HCT116 (cell line): ENCODE data around the gene OR7A5. TPM values are rescaled to one million over a fixed set of nuclear protein-coding genes. Genes with fewer than 3 reads are reported as not detected.

ENCODE experiments used
- ATAC-seq: fragments of 200-7000 bp; cut with Tn5 transposase; 2 replicates; pipeline ENCODE4 v1.9.1; 2020; ENCODE audit warnings: mild to moderate bottlenecking, moderate library complexity
- BruUV-seq: library from RNA; stranded (reverse); fragments of 400-500 nt; replicated peaks from 2 replicates; lab custom pipeline; 2021; lab: Mats Ljungman, UMichigan
- CTCF ChIA-PET: fragments of 300-600 bp; sonication (Branson Sonifier 250); formaldehyde crosslinking; loops from one replicate; lab custom pipeline; 2021; ENCODE audit warnings: antibody characterized with exemption; lab: Charles Lee
- POLR2A ChIA-PET: fragments of 300-600, 350-600 bp; sonication (Branson Sonifier 250); formaldehyde crosslinking; loops from one replicate; lab custom pipeline; 2021; ENCODE audit warnings: antibody characterized with exemption; lab: Charles Lee
- RAD21 ChIA-PET, 2 experiments: fragments of 300-600 bp; sonication (Branson Sonifier 250); formaldehyde crosslinking; loops; one replicate each; lab custom pipeline; 2023; ENCODE audit warnings: low total read pairs in 2 of 2; ENCODE audit not compliant: uncharacterized antibody in 2 of 2, unreplicated experiment in 2 of 2, low non-redundant PET in 1 of 2; lab: Charles Lee
- DNase-seq: peaks from one replicate; pipeline ENCODE4 v3.0.0-alpha.2; 2010; ENCODE audit warnings: low read depth, low spot score
- H2AFZ ChIP-seq: fragments of 200-600 bp; shearing (Covaris generic), sonication (generic); 2 replicates; pipeline ENCODE4 v1.6.1; 2017; ENCODE audit warnings: low read depth, mixed run types, mixed read lengths, antibody characterized with exemption, low read length; ENCODE audit not compliant: poor library complexity, severe bottlenecking
- H3K27ac ChIP-seq: 2 replicates; pipeline ENCODE4 v1.5.1; 2012; ENCODE audit warnings: low read depth, low read length
- H3K27me3 ChIP-seq: fragments of 200-600 bp; sonication (generic); 2 replicates; pipeline ENCODE4 v1.6.1; 2016; ENCODE audit warnings: mixed run types, low read length, mixed read lengths; ENCODE audit not compliant: insufficient read depth
- H3K36me3 ChIP-seq, 2 experiments: fragments of 200-500 bp in 1 of 2; fragments of 200-600 bp in 1 of 2; sonication (Bioruptor generic) in 1 of 2; sonication (generic) in 1 of 2; 2 replicates each; pipeline versions ENCODE4 v1.5.1 to v1.6.1; 2014 to 2016; ENCODE audit warnings: low read length in 2 of 2, inconsistent platforms in 1 of 2, mixed read lengths in 1 of 2, mixed run types in 1 of 2; ENCODE audit not compliant: insufficient read depth in 2 of 2, control insufficient read depth in 1 of 2
- H3K4me1 ChIP-seq, 2 experiments: fragments of 200-600 bp in 1 of 2; sonication (generic) in 1 of 2; 2 replicates each; pipeline versions ENCODE4 v1.5.1 to v1.6.1; 2012 to 2017; ENCODE audit warnings: low read length in 2 of 2, inconsistent platforms in 1 of 2, mild to moderate bottlenecking in 1 of 2, mixed read lengths in 1 of 2, mixed run types in 1 of 2, moderate library complexity in 1 of 2; ENCODE audit not compliant: insufficient read depth in 2 of 2, control insufficient read depth in 1 of 2
- H3K4me2 ChIP-seq: fragments of 200-600 bp; sonication (generic); 2 replicates; pipeline ENCODE4 v1.6.1; 2017; ENCODE audit warnings: mixed run types, low read length, mixed read lengths
- H3K4me3 ChIP-seq, 2 experiments: fragments of 200-600 bp in 1 of 2; sonication (generic) in 1 of 2; replicated peaks in 1 of 2; 2 replicates each; pipeline ENCODE4 v1.5.1; 2011 to 2016; ENCODE audit warnings: low read length in 2 of 2, control low read depth in 1 of 2, low read depth in 1 of 2, mild to moderate bottlenecking in 1 of 2, mixed read lengths in 1 of 2, mixed run types in 1 of 2
- H3K79me2 ChIP-seq: fragments of 200-600 bp; sonication (generic); 2 replicates; pipeline ENCODE4 v1.6.1; 2017; ENCODE audit warnings: mild to moderate bottlenecking, mixed run types, low read length, moderate library complexity, mixed read lengths; ENCODE audit not compliant: insufficient read depth
- H3K9ac ChIP-seq: fragments of 200-600 bp; sonication (generic); 2 replicates; pipeline ENCODE4 v1.6.1; 2016; ENCODE audit warnings: low read length, mixed read lengths
- H3K9me2 ChIP-seq: fragments of 200-600 bp; sonication (generic), shearing (Covaris generic); 2 replicates; pipeline ENCODE4 v1.6.1; 2017; ENCODE audit warnings: mixed run types, mild to moderate bottlenecking, moderate library complexity; ENCODE audit not compliant: insufficient read depth
- H3K9me3 ChIP-seq, 2 experiments: fragments of 200-500 bp in 1 of 2; fragments of 200-600 bp in 1 of 2; sonication (Bioruptor generic) in 1 of 2; sonication (generic) in 1 of 2; 2 replicates each; pipeline ENCODE4 v1.6.1; 2014 to 2017; ENCODE audit warnings: low read length in 2 of 2, mixed read lengths in 2 of 2, inconsistent platforms in 1 of 2, low read depth in 1 of 2, mild to moderate bottlenecking in 1 of 2, mixed run types in 1 of 2, moderate library complexity in 1 of 2; ENCODE audit not compliant: control insufficient read depth in 1 of 2, insufficient read depth in 1 of 2
- H4K20me1 ChIP-seq: fragments of 200-600 bp; sonication (generic), shearing (Covaris generic); 2 replicates; pipeline ENCODE4 v1.6.1; 2017; ENCODE audit warnings: mixed run types, mild to moderate bottlenecking, moderate library complexity; ENCODE audit not compliant: insufficient read depth
- ATF3 ChIP-seq: IDR thresholded peaks from 2 replicates; pipeline ENCODE4 v1.6.1; 2012
- CEBPB ChIP-seq: IDR thresholded peaks from 2 replicates; pipeline ENCODE4 v1.6.1; 2012; ENCODE audit warnings: low read depth
- EGR1 ChIP-seq: IDR thresholded peaks from 2 replicates; pipeline ENCODE4 v1.6.1; 2012; ENCODE audit warnings: low read depth
- EZH2phosphoT487 ChIP-seq: fragments of 200-600 bp; IDR thresholded peaks from 2 replicates; pipeline ENCODE4 v1.6.1; 2018; ENCODE audit warnings: antibody characterized with exemption, borderline replicate concordance
- JUND ChIP-seq: IDR thresholded peaks from 2 replicates; pipeline ENCODE4 v1.6.1; 2012
- MAX ChIP-seq: IDR thresholded peaks from 2 replicates; pipeline ENCODE4 v1.6.1; 2012
- POLR2AphosphoS5 ChIP-seq: IDR thresholded peaks from 2 replicates; pipeline ENCODE4 v1.6.1; 2011; ENCODE audit warnings: mild to moderate bottlenecking, low read depth, low read length, moderate library complexity
- SP1 ChIP-seq: IDR thresholded peaks from 2 replicates; pipeline ENCODE4 v1.6.1; 2012; ENCODE audit warnings: low read depth
- SRF ChIP-seq: IDR thresholded peaks from 2 replicates; pipeline ENCODE4 v1.6.1; 2012; ENCODE audit warnings: low read depth
- ZFX ChIP-seq: fragments of 450-650 bp; IDR thresholded peaks from 2 replicates; pipeline ENCODE4 v1.6.1; 2017
- ZNF274 ChIP-seq: fragments of 200-500 bp; sonication (Bioruptor generic); IDR thresholded peaks from 2 replicates; pipeline ENCODE4 v1.6.1; 2014; ENCODE audit warnings: mild to moderate bottlenecking, low read depth, low read length, inconsistent platforms
- intact Hi-C: fragments of 100-400 bp; cut with micrococcal nuclease; formaldehyde crosslinking; loops from 2 replicates; pipeline ENCODE4 v1.10.0; 2022
- total RNA-seq: library from RNA; stranded (reverse); gene quantifications from one replicate; pipeline ENCODE4 v1.2.1, GENCODE V29; 2021; ENCODE audit not compliant: unreplicated experiment
- TF ChIP-seq, protein P1 (sequence below): IDR thresholded peaks from 2 replicates; pipeline ENCODE4 v1.6.1; 2012; ENCODE audit warnings: low read depth

Gene OR7A5
- total RNA-seq, 1 experiment from 2014 or later, result not detected

DNA sequence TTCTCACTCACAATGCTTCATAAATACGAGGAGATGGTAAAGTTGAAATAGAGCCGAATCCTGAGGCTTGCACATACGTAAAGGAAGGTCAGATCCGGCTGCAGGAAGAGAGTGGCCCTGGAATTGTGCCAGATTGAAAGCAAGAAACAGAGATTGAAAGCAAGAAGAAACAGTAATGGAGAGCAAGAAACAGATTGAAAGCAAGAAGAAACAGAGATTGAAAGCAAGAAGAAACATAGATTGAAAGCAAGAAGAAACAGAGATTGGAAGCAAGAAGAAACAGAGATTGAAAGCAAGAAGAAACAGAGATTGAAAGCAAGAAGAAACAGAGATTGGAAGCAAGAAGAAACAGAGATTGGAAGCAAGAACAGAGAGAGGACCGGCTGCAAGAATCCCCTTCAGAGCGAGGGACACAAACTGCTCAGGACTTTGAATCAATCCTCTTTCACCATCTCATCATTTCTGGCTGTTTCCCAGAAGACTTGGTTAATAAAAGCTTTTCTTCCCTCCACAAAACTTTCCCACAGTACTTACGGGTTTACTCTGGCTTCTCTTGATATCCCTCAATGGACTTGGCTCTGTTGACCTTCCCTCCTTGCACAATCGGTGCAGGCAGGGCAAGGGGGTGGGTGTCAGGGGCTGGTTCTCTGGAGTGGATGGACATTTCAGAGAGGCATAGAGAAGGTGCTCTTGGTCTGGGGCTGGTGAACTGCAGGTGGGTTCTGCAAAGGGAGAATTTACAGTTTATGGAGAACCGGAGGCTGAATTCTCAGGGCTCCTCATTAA lies 25.5 kb downstream of the OR7A5 start:
- no peak for ATAC-seq

More for the DNA sequence above, 25.5 kb downstream of the OR7A5 start:
- Histone ChIP-seq H3K36me3 (no peaks in the 10 kb centered on the region), H3K9me2 (no peaks in the 10 kb centered on the region), H3K79me2 (no peaks in the 10 kb centered on the region), H2AFZ (no peak overlapping the region), H3K9me3 (no peaks in the 10 kb centered on the region), H3K27me3 (no peaks in the 10 kb centered on the region)
- no TSS peak for BruUV-seq
- RAD21 ChIA-PET, result no interaction called here
- TF ChIP-seq SRF (no peak), POLR2AphosphoS5 (no peak), CEBPB (no peak), ATF3 (no peak), EZH2phosphoT487 (no peak), JUND (no peak), ZNF274 (no peak), ZFX (no peak), MAX (no peak), EGR1 (no peak), SP1 (no peak)
- TF ChIP-seq, protein P1, sequence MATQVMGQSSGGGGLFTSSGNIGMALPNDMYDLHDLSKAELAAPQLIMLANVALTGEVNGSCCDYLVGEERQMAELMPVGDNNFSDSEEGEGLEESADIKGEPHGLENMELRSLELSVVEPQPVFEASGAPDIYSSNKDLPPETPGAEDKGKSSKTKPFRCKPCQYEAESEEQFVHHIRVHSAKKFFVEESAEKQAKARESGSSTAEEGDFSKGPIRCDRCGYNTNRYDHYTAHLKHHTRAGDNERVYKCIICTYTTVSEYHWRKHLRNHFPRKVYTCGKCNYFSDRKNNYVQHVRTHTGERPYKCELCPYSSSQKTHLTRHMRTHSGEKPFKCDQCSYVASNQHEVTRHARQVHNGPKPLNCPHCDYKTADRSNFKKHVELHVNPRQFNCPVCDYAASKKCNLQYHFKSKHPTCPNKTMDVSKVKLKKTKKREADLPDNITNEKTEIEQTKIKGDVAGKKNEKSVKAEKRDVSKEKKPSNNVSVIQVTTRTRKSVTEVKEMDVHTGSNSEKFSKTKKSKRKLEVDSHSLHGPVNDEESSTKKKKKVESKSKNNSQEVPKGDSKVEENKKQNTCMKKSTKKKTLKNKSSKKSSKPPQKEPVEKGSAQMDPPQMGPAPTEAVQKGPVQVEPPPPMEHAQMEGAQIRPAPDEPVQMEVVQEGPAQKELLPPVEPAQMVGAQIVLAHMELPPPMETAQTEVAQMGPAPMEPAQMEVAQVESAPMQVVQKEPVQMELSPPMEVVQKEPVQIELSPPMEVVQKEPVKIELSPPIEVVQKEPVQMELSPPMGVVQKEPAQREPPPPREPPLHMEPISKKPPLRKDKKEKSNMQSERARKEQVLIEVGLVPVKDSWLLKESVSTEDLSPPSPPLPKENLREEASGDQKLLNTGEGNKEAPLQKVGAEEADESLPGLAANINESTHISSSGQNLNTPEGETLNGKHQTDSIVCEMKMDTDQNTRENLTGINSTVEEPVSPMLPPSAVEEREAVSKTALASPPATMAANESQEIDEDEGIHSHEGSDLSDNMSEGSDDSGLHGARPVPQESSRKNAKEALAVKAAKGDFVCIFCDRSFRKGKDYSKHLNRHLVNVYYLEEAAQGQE, result no peak
- TF ChIP-seq, all 23 proteins: peak for 0
- no peak overlapping the region for H3K4me2 ChIP-seq
- no peak for DNase-seq
- H3K27ac ChIP-seq, result no peak overlapping the region
- no peak overlapping the region for H3K9ac ChIP-seq
- ChIA-PET POLR2A (no interaction called here), CTCF (no interaction called here)
- no peaks in the 10 kb centered on the region for H3K4me1 ChIP-seq
- no peak overlapping the region for H3K4me3 ChIP-seq
- H4K20me1 ChIP-seq, result no peaks in the 10 kb centered on the region
- intact Hi-C loops, result no loop called here
